Astrocyte (in vitro differentiated cells and primary cell): ENCODE measurements around the gene FSD1L. TPM values are rescaled to one million over a fixed set of nuclear protein-coding genes. Genes with fewer than 3 reads are reported as not detected.

Experiments
- DNase-seq: peaks from one replicate; pipeline ENCODE4 v3.0.0-alpha.2; 2010; ENCODE audit warnings: low read depth
- FAIRE-seq: peaks from 2 replicates; lab custom pipeline; 2011; peaks lifted over from hg19 to GRCh38; lab: Jason Lieb, UNC
- H2AFZ ChIP-seq: 2 replicates; pipeline ENCODE4 v1.6.0; 2012; ENCODE audit warnings: low read depth, low read length, inconsistent platforms
- H3K27ac ChIP-seq: 2 replicates; pipeline ENCODE4 v1.5.1; 2011; ENCODE audit warnings: low read depth, low read length, inconsistent platforms
- H3K27me3 ChIP-seq: 2 replicates; pipeline ENCODE4 v1.6.0; 2011; ENCODE audit warnings: low read length, inconsistent platforms; ENCODE audit not compliant: insufficient read depth
- H3K36me3 ChIP-seq: 2 replicates; pipeline ENCODE4 v1.5.1; 2011; ENCODE audit warnings: low read length, inconsistent platforms; ENCODE audit not compliant: insufficient read depth
- H3K4me1 ChIP-seq: 2 replicates; pipeline ENCODE4 v1.5.1; 2011; ENCODE audit warnings: low read length, inconsistent platforms; ENCODE audit not compliant: insufficient read depth
- H3K4me2 ChIP-seq: 2 replicates; pipeline ENCODE4 v1.6.0; 2012; ENCODE audit warnings: low read length, inconsistent platforms
- H3K4me3 ChIP-seq: 2 replicates; pipeline ENCODE4 v1.5.1; 2011; ENCODE audit warnings: low read depth, mild to moderate bottlenecking, low read length, inconsistent platforms; ENCODE audit not compliant: insufficient read depth
- H3K79me2 ChIP-seq: 2 replicates; pipeline ENCODE4 v1.6.0; 2012; ENCODE audit warnings: mild to moderate bottlenecking, low read length, inconsistent platforms; ENCODE audit not compliant: insufficient read depth
- H3K9ac ChIP-seq: 2 replicates; pipeline ENCODE4 v1.6.0; 2012; ENCODE audit warnings: mild to moderate bottlenecking, low read length, inconsistent platforms
- H3K9me3 ChIP-seq: 2 replicates; pipeline ENCODE4 v1.5.1; 2012; ENCODE audit warnings: low read depth, mild to moderate bottlenecking, low read length, inconsistent platforms; ENCODE audit not compliant: insufficient read depth
- H4K20me1 ChIP-seq: 2 replicates; pipeline ENCODE4 v1.6.0; 2012; ENCODE audit warnings: low read length, inconsistent platforms; ENCODE audit not compliant: insufficient read depth
- H3K27ac Mint-ChIP-seq: one replicate; pipeline ENCODE4 v1.8.0; 2021; ENCODE audit warnings: mild to moderate bottlenecking, mixed read lengths; ENCODE audit not compliant: unreplicated experiment
- H3K27me3 Mint-ChIP-seq: one replicate; pipeline ENCODE4 v1.8.0; 2021; ENCODE audit warnings: low read depth, mixed read lengths; ENCODE audit not compliant: unreplicated experiment
- H3K36me3 Mint-ChIP-seq: one replicate; pipeline ENCODE4 v1.8.0; 2021; ENCODE audit warnings: low read depth, mixed read lengths; ENCODE audit not compliant: unreplicated experiment
- H3K4me1 Mint-ChIP-seq: one replicate; pipeline ENCODE4 v1.8.0; 2021; ENCODE audit warnings: low read depth, mixed read lengths; ENCODE audit not compliant: unreplicated experiment
- H3K4me3 Mint-ChIP-seq: one replicate; pipeline ENCODE4 v1.8.0; 2021; ENCODE audit warnings: mild to moderate bottlenecking, moderate library complexity, mixed read lengths; ENCODE audit not compliant: unreplicated experiment
- H3K9me3 Mint-ChIP-seq: one replicate; pipeline ENCODE4 v1.8.0; 2021; ENCODE audit warnings: mild to moderate bottlenecking, mixed read lengths; ENCODE audit not compliant: unreplicated experiment
- CTCF ChIP-seq: IDR thresholded peaks from 2 replicates; pipeline ENCODE4 v1.5.1; 2011; ENCODE audit warnings: low read depth, mild to moderate bottlenecking, inconsistent platforms, low read length, moderate library complexity; ENCODE audit not compliant: insufficient read depth
- EZH2 ChIP-seq: IDR thresholded peaks from 2 replicates; pipeline ENCODE4 v1.6.1; 2012; ENCODE audit warnings: mild to moderate bottlenecking, low read length, inconsistent platforms; ENCODE audit not compliant: insufficient read depth
- total RNA-seq: library from RNA; stranded (reverse); gene quantifications from 2 replicates; pipeline ENCODE4 v1.2.1, GENCODE V29; 2021

Gene FSD1L
- total RNA-seq, 1 donor from 2014 or later = 7.0 TPM

- Mint-ChIP-seq H3K27ac (no peak overlapping the region), H3K9me3 (peaks cover 4% of the 10 kb centered on the region), H3K4me3 (no peak overlapping the region), H3K36me3 (no peaks in the 10 kb centered on the region), H3K4me1 (peaks cover 20% of the 10 kb centered on the region), H3K27me3 (no peaks in the 10 kb centered on the region)
- H3K79me2 ChIP-seq = no peaks in the 10 kb centered on the region
- peaks cover 6% of the 10 kb centered on the region for H3K4me1 ChIP-seq
- FAIRE-seq = no peak
- TF ChIP-seq EZH2 = no peak
- no peak for TF ChIP-seq CTCF
- no peaks in the 10 kb centered on the region for H4K20me1 ChIP-seq
- no peak overlapping the region for H3K27ac ChIP-seq
- no peak for DNase-seq
- H3K4me2 ChIP-seq = no peak overlapping the region
- H2AFZ ChIP-seq = no peak overlapping the region
- H3K27me3 ChIP-seq = no peaks in the 10 kb centered on the region
- H3K4me3 ChIP-seq = no peak overlapping the region
- no peaks in the 10 kb centered on the region for H3K36me3 ChIP-seq
- H3K9ac ChIP-seq = no peak overlapping the region
- no peaks in the 10 kb centered on the region for H3K9me3 ChIP-seq
Observed at GRCh38 chr9:105406369-105406768, 41.5 kb upstream of the FSD1L start.

DNA sequence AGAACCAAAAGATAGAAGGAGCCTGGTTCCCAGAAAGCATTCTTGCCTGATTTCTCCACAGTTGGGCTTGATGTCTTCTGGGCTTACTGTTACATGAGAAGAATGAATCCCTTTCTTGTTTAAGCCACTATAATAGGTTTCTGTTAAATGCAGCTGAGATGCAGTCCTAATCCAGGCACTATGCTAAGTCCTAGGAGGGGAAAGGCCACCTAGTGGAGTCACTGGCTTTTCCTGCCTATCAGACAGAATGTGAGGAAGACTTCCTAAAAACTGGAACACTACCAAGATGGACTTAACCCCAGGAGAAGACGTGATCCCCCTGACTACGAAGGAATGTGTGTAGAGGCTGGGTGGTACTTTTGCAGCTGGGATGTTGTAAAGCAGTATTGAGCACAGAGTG, 34.3 kb upstream of the FSD1L start:
- Mint-ChIP-seq H3K9me3 (no peaks in the 10 kb centered on the region), H3K27me3 (no peaks in the 10 kb centered on the region), H3K27ac (no peak overlapping the region), H3K4me1 (peaks cover 10% of the 10 kb centered on the region), H3K4me3 (no peak overlapping the region), H3K36me3 (no peaks in the 10 kb centered on the region)
- no peaks in the 10 kb centered on the region for H3K9me3 ChIP-seq
- H3K36me3 ChIP-seq = no peaks in the 10 kb centered on the region
- no peak overlapping the region for H2AFZ ChIP-seq
- TF ChIP-seq CTCF = peak; percentile 33
- no peak for TF ChIP-seq EZH2
- no peak overlapping the region for H3K4me3 ChIP-seq
- H3K4me2 ChIP-seq = no peak overlapping the region
- FAIRE-seq (no peak), DNase-seq (peak; percentile 21)
- H3K4me1 ChIP-seq = no peaks in the 10 kb centered on the region
- H3K27me3 ChIP-seq = no peaks in the 10 kb centered on the region
- no peak overlapping the region for H3K27ac ChIP-seq
- H4K20me1 ChIP-seq = no peaks in the 10 kb centered on the region
- no peaks in the 10 kb centered on the region for H3K79me2 ChIP-seq
- H3K9ac ChIP-seq = no peak overlapping the region

DNA sequence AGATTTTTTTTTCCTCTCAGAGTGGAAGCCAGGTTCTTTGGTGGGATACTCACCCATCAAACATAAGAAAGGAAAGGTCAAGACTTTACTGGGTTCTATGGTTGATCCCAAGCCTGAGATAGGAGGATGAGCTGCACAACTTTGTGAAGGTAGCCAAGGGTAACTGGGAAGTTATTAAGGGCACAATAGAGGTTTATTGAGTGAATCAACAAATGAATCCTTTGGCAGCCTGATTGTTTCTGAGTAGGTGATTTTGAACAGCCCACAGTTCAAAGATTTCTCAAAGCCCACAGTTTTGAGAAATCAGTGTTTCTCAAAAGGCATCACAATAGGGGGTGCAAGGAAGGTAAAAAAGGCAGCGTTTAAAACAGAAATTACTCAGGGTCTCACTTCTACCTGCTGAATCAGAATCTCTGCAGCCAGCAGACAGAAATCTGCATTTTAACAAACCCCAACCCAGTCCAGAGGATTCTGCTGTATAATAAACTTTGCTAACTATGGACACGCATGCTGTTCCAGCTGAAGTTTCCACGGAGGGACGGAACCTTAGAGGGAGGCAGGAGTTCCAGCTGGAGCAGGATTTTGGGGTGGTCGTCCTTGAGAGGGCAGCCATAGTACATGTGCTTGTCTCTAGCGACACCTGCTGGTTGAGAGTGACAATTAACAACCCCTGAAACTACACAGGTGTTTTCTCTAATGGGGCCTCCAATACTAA, 32.7 kb upstream of the FSD1L start:
- H3K4me1 ChIP-seq = no peaks in the 10 kb centered on the region
- H3K36me3 ChIP-seq = no peaks in the 10 kb centered on the region
- TF ChIP-seq EZH2 = no peak
- TF ChIP-seq CTCF = peak; percentile 87
- H3K4me3 Mint-ChIP-seq = peak overlapping the region; percentile 66
- no peaks in the 10 kb centered on the region for H3K36me3 Mint-ChIP-seq
- H2AFZ ChIP-seq = no peak overlapping the region
- no peak overlapping the region for H3K4me3 ChIP-seq
- H3K4me1 Mint-ChIP-seq = peaks cover 10% of the 10 kb centered on the region
- H3K27ac Mint-ChIP-seq = no peak overlapping the region
- H3K9me3 ChIP-seq = no peaks in the 10 kb centered on the region
- no peaks in the 10 kb centered on the region for H3K79me2 ChIP-seq
- DNase-seq = peak; percentile 4
- H3K27me3 ChIP-seq = no peaks in the 10 kb centered on the region
- H4K20me1 ChIP-seq = no peaks in the 10 kb centered on the region
- no peaks in the 10 kb centered on the region for H3K9me3 Mint-ChIP-seq
- H3K4me2 ChIP-seq = peak overlapping the region; percentile 49
- no peak overlapping the region for H3K9ac ChIP-seq
- H3K27ac ChIP-seq = no peak overlapping the region
- no peaks in the 10 kb centered on the region for H3K27me3 Mint-ChIP-seq
- no peak for FAIRE-seq
